Glutamatergic neuron (in vitro differentiated cells): ENCODE measurements around the gene ISG20. TPM values are rescaled to one million over a fixed set of nuclear protein-coding genes. Genes with fewer than 3 reads are reported as not detected.
"Not testable (repeated sequence)": the region's sequence is repeated elsewhere in the genome, so short reads cannot be mapped to it uniquely, and the experiment has no call there.

Source experiments
- DNase-seq: peaks from one replicate; pipeline ENCODE4 v3.0.0; 2022
- H3K27ac Mint-ChIP-seq: one replicate; pipeline ENCODE4 v1.8.0; 2020; ENCODE audit warnings: mild to moderate bottlenecking, mixed read lengths, inconsistent platforms; ENCODE audit not compliant: unreplicated experiment
- H3K27me3 Mint-ChIP-seq: one replicate; pipeline ENCODE4 v1.8.0; 2020; ENCODE audit warnings: mild to moderate bottlenecking, moderate library complexity, mixed read lengths, inconsistent platforms; ENCODE audit not compliant: unreplicated experiment
- H3K36me3 Mint-ChIP-seq: one replicate; pipeline ENCODE4 v1.8.0; 2020; ENCODE audit warnings: mild to moderate bottlenecking, mixed read lengths, inconsistent platforms; ENCODE audit not compliant: unreplicated experiment
- H3K4me1 Mint-ChIP-seq: one replicate; pipeline ENCODE4 v1.8.0; 2020; ENCODE audit warnings: mild to moderate bottlenecking, low read depth, mixed read lengths, inconsistent platforms; ENCODE audit not compliant: unreplicated experiment
- H3K4me3 Mint-ChIP-seq: one replicate; pipeline ENCODE4 v1.8.0; 2020; ENCODE audit warnings: mild to moderate bottlenecking, mixed read lengths, inconsistent platforms; ENCODE audit not compliant: unreplicated experiment
- H3K9me3 Mint-ChIP-seq: one replicate; pipeline ENCODE4 v1.8.0; 2020; ENCODE audit warnings: mild to moderate bottlenecking, moderate library complexity, mixed read lengths, inconsistent platforms; ENCODE audit not compliant: unreplicated experiment
- total RNA-seq: library from RNA; stranded (reverse); fragmentation: NEBNext Ultra II Directional; extraction: Animal tissue kit (Norgen Biotek cat#: 25700); gene quantifications from one replicate; pipeline ENCODE4 v1.2.1, GENCODE V29; 2021; ENCODE audit not compliant: unreplicated experiment
- TF ChIP-seq, protein P1 (sequence below): fragments of 200-600 bp; sonication (generic); IDR thresholded peaks from one replicate; pipeline ENCODE4 v1.5.0; 2021; ENCODE audit not compliant: partially characterized antibody, unreplicated experiment

ISG20 gene
- total RNA-seq, 1 donor from 2014 or later, result 1.1 TPM

DNA sequence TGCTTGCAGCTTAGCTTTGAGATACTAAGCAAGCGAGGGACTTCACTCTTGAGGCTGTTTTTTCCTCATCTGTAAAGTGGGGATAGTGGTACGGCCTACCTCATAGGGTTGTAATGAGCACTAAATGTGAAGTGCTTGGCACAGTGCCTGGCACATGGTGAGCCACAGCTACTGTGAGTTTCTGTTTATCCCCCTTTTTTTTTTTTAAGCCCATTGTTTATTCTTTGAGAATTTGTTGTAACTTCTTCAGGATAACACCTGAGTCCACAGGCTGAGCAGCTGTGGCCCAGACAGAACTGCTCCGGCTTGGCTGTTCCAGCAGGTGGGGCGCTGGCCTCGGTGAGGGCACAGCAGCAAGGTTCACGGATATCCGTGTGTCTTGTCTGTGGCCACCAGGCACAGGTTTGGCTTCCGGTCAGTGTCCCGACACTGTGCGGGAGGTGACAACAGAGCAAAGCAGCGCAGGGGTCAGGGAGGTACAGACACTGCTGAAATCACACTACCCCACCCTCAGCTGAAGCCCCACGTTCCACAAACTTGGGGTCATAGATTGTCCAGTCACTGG, 7.3 kb upstream of the ISG20 start:
- H3K27ac Mint-ChIP-seq, result no peak overlapping the region
- H3K27me3 Mint-ChIP-seq, result peaks cover 6% of the 10 kb centered on the region
- TF ChIP-seq, protein P1, sequence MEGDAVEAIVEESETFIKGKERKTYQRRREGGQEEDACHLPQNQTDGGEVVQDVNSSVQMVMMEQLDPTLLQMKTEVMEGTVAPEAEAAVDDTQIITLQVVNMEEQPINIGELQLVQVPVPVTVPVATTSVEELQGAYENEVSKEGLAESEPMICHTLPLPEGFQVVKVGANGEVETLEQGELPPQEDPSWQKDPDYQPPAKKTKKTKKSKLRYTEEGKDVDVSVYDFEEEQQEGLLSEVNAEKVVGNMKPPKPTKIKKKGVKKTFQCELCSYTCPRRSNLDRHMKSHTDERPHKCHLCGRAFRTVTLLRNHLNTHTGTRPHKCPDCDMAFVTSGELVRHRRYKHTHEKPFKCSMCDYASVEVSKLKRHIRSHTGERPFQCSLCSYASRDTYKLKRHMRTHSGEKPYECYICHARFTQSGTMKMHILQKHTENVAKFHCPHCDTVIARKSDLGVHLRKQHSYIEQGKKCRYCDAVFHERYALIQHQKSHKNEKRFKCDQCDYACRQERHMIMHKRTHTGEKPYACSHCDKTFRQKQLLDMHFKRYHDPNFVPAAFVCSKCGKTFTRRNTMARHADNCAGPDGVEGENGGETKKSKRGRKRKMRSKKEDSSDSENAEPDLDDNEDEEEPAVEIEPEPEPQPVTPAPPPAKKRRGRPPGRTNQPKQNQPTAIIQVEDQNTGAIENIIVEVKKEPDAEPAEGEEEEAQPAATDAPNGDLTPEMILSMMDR, result no peak
- no peak for DNase-seq
- H3K36me3 Mint-ChIP-seq, result peaks cover 4% of the 10 kb centered on the region
- H3K9me3 Mint-ChIP-seq, result no peaks in the 10 kb centered on the region
- peaks cover 7% of the 10 kb centered on the region for H3K4me1 Mint-ChIP-seq
- H3K4me3 Mint-ChIP-seq, result no peak overlapping the region

DNA sequence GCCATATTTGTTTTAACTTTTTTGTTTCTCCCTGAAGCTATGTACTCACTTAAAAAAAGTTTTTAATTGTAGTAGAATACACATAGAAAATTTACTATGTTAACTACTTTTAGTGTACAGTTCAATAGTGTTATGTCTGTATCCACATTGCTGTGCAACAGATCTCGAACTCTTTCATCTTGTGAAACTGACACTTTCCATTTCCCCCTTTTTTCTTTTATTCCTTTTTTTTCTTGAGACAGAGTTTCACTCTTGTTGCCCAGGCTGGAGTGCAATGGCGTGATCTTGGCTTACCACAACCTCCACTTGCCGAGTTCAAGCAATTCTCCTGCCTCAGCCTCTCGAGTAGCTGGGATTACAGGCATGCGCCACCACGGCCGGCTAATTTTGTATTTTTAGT, 6.0 kb upstream of the ISG20 start:
- H3K9me3 Mint-ChIP-seq, DNase-seq, H3K27me3 Mint-ChIP-seq, H3K36me3 Mint-ChIP-seq, H3K27ac Mint-ChIP-seq, H3K4me3 Mint-ChIP-seq, H3K4me1 Mint-ChIP-seq: not testable (repeated sequence)

DNA sequence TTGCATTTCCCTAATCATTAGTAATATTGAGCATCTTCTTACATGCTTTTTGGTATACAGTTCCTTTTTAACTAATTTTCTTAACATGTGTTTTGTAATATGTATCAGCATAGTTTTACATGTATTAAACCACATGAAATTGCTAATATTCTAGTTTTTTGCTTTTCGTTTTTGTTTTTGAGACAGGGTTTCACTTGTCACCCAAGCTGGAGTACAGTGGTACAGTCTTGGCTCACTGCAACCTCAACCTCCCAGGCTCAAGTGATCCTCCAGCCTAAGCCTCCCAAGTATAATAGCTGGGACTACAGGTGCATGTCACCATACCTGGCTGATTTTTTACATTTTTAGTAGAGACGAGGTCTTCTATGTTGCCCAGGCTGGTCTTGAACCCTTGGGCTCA, 4.4 kb upstream of the ISG20 start:
- TF ChIP-seq, protein P1, result no peak
- no peak for DNase-seq
- Mint-ChIP-seq H3K27me3 (peaks cover 6% of the 10 kb centered on the region), H3K36me3 (no peaks in the 10 kb centered on the region), H3K4me1 (peaks cover 2% of the 10 kb centered on the region), H3K27ac (no peak overlapping the region), H3K4me3 (no peak overlapping the region), H3K9me3 (no peaks in the 10 kb centered on the region)

DNA sequence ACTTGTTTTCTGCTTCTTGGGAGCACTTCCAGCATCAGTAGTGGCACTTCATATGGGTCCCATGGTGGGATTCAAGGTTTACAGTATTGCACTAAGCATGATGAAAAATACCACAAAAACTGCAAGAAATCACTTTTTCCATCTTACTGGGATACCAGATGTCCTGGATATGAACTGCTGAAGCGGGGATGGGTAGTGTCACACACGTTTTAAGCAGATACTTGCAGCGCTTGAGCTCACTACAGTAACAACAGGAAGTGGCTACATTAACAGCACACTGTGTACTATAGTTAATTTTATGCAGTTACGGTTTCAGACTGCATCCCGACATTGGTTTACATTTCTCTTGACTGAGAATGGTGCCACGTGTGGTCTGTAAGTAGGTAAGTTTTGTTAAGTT, 3.5 kb upstream of the ISG20 start:
- H3K27ac Mint-ChIP-seq, result no peak overlapping the region
- peaks cover 2% of the 10 kb centered on the region for H3K4me1 Mint-ChIP-seq
- H3K9me3 Mint-ChIP-seq, result no peaks in the 10 kb centered on the region
- DNase-seq, result no peak
- TF ChIP-seq, protein P1, result no peak
- H3K27me3 Mint-ChIP-seq, result peaks cover 9% of the 10 kb centered on the region
- no peak overlapping the region for H3K4me3 Mint-ChIP-seq
- H3K36me3 Mint-ChIP-seq, result no peaks in the 10 kb centered on the region

DNA sequence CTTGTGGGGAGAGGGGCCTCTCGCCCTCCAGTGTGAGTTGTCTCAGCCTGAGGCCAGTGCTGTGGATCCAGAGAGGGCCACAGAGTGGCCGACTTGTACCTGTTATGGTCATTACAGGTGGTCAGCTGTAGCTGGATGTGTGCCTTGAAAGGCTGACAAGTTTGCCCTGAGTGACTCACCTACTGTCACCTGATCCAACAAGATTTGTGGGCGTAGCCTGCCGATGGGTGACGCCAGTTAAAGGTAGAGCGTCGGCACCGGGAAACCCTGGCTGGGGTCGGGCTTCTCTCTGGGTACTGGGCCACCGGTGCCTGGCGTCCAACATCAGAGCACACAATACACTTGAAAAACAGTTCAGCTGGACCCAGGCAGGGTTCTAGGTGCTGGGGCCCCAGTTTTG, 2.8 kb upstream of the ISG20 start:
- H3K4me3 Mint-ChIP-seq, result no peak overlapping the region
- no peaks in the 10 kb centered on the region for H3K36me3 Mint-ChIP-seq
- TF ChIP-seq, protein P1, result no peak
- H3K4me1 Mint-ChIP-seq, result peaks cover 2% of the 10 kb centered on the region
- H3K27me3 Mint-ChIP-seq, result peaks cover 9% of the 10 kb centered on the region
- no peak overlapping the region for H3K27ac Mint-ChIP-seq
- no peaks in the 10 kb centered on the region for H3K9me3 Mint-ChIP-seq
- DNase-seq, result no peak
